ENCODE results near the gene PTH. TPM values are rescaled to one million over a fixed set of nuclear protein-coding genes. Genes with fewer than 3 reads are reported as not detected.

PTH gene
- total and polyA plus RNA-seq, 2 of the 8 experiments (the other 6 are each of a cell fraction or from before 2014, with no cell fraction given), result not detected

DNA sequence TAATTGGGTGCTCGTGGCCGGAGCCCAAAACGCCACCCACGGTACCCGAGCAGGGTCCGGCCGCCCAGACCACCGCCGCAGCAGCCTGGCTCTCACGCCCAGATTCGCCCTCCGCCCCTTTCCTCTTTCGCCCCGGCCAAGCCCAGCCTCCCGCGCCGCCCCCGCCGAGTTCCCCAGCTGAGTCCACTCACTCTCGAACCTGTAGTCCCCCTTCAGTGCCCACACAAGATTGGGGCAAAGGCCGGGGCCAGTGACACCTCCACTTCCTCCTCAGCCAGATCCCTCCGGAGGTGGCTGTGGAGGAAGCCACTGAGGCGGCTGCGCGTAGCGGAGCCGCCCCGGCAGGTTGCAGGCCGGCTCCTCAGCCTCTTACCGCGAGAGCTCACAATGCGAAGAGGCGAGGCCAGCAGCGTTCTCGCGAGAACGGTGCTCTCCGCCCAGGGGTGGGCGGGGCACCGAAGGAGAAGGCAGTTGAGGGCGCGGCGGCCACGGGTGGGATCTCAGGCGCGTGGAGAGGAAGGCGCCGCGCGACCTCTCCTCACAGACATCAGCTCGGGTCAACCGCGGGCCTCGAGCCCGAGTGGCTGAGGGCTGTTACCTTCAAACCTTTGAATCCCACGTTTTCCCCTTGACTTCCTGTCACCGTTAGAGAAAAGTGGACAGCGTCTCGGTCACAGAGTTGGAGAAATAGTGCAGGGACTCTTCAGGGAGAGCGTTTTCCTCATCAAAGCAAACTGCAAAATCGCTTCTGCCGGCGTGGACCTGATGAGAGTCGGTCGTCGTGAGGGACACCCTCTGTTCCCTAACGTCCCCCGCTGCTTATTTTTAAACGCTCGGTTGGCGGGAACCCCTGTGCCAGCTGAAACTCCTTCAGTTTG, 32.7 kb downstream of the PTH start, which contains the start of gene BTBD10 (continued):
- TF ChIP-seq TBP (IDR thresholded peaks at IDR 0.05; ENCODE audit: low read depth, low read length), result peak; percentile 64; the same call in 1 of the 2 replicates
- no peak for TF ChIP-seq HDAC6 (IDR thresholded peaks at IDR 0.05; ENCODE audit: low read depth, low read length)
- TF ChIP-seq TAF1 (IDR thresholded peaks at IDR 0.05; ENCODE audit: low read depth, low read length), result peak; percentile 76; the same call in 1 of the 2 replicates
- no peak for TF ChIP-seq NRF1 (IDR thresholded peaks at IDR 0.05; ENCODE audit: low read depth, low read length)
- no peak for TF ChIP-seq SRF (IDR thresholded peaks at IDR 0.05; ENCODE audit: low read depth, low read length)
- TF ChIP-seq GABPA (IDR thresholded peaks at IDR 0.05; ENCODE audit: borderline replicate concordance, insufficient read depth, low read length), result no peak
- no peak for TF ChIP-seq SIRT6 (IDR thresholded peaks at IDR 0.05; ENCODE audit: low read length)
- TF ChIP-seq CBX8 (IDR thresholded peaks at IDR 0.05; ENCODE audit: borderline replicate concordance, low read depth, low read length), result no peak
- peak; percentile 70; the same call in 1 of the 2 replicates for TF ChIP-seq BACH1 (IDR thresholded peaks at IDR 0.05; ENCODE audit: low read length)
- TF ChIP-seq SP2 (IDR thresholded peaks at IDR 0.05; ENCODE audit: low read length), result no peak
- TF ChIP-seq, protein P1, sequence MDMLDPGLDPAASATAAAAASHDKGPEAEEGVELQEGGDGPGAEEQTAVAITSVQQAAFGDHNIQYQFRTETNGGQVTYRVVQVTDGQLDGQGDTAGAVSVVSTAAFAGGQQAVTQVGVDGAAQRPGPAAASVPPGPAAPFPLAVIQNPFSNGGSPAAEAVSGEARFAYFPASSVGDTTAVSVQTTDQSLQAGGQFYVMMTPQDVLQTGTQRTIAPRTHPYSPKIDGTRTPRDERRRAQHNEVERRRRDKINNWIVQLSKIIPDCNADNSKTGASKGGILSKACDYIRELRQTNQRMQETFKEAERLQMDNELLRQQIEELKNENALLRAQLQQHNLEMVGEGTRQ (IDR thresholded peaks at IDR 0.05; ENCODE audit: low read length), result no peak

Measured in H1 (cell line).